ENCODE data around the gene MYBPH. TPM values are rescaled to one million over a fixed set of nuclear protein-coding genes. Genes with fewer than 3 reads are reported as not detected.

The MYBPH gene
- total and polyA plus RNA-seq, 2 experiments from 2014 or later = not detected

GRCh38 chr1:203184467-203184866 lies 8.8 kb upstream of the MYBPH start:
- H3K36me3 ChIP-seq (ENCODE audit: insufficient read depth) = no peaks in the 10 kb centered on the region
- no peak for ATAC-seq
- no peak overlapping the region for H2AFZ ChIP-seq
- DNase-seq (ENCODE audit: low spot score) = no peak
- no peaks in the 10 kb centered on the region for H3K79me2 ChIP-seq (replicated peaks; ENCODE audit: insufficient read depth)
- no peaks in the 10 kb centered on the region for H3K9me3 Mint-ChIP-seq
- no peaks in the 10 kb centered on the region for H3K36me3 Mint-ChIP-seq (ENCODE audit: low read depth)
- H3K4me1 ChIP-seq (ENCODE audit: insufficient read depth) = peaks cover 17% of the 10 kb centered on the region
- peaks cover 33% of the 10 kb centered on the region for H3K4me1 Mint-ChIP-seq
- H3K9me2 ChIP-seq (ENCODE audit: insufficient read depth) = 0 out of 2 replicates have a peak, but pooled peaks cover 5% of the 10 kb centered on the region
- H3K27me3 ChIP-seq (ENCODE audit: insufficient read depth) = no peaks in the 10 kb centered on the region
- no peaks in the 10 kb centered on the region for H4K20me1 ChIP-seq (replicated peaks; ENCODE audit: insufficient read depth)
- H3K27me3 Mint-ChIP-seq (ENCODE audit: insufficient read depth, low read depth, poor library complexity) = peaks cover 3% of the 10 kb centered on the region
- no peak for TF ChIP-seq STAT1 (IDR thresholded peaks at IDR 0.05; ENCODE audit: unreplicated experiment)
- no peak for TF ChIP-seq EZH2 (IDR thresholded peaks at IDR 0.05; ENCODE audit: low read depth, unreplicated experiment)
- TF ChIP-seq, protein P1, sequence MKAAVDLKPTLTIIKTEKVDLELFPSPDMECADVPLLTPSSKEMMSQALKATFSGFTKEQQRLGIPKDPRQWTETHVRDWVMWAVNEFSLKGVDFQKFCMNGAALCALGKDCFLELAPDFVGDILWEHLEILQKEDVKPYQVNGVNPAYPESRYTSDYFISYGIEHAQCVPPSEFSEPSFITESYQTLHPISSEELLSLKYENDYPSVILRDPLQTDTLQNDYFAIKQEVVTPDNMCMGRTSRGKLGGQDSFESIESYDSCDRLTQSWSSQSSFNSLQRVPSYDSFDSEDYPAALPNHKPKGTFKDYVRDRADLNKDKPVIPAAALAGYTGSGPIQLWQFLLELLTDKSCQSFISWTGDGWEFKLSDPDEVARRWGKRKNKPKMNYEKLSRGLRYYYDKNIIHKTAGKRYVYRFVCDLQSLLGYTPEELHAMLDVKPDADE (IDR thresholded peaks at IDR 0.05) = no peak
- TF ChIP-seq POLR2AphosphoS5 (IDR thresholded peaks at IDR 0.05; ENCODE audit: low read depth) = no peak
- no peak for TF ChIP-seq NANOG (IDR thresholded peaks at IDR 0.05; ENCODE audit: borderline replicate concordance)
- TF ChIP-seq EZH2phosphoT487 (IDR thresholded peaks at IDR 0.05; ENCODE audit: unreplicated experiment) = no peak
- TF ChIP-seq, protein P2, sequence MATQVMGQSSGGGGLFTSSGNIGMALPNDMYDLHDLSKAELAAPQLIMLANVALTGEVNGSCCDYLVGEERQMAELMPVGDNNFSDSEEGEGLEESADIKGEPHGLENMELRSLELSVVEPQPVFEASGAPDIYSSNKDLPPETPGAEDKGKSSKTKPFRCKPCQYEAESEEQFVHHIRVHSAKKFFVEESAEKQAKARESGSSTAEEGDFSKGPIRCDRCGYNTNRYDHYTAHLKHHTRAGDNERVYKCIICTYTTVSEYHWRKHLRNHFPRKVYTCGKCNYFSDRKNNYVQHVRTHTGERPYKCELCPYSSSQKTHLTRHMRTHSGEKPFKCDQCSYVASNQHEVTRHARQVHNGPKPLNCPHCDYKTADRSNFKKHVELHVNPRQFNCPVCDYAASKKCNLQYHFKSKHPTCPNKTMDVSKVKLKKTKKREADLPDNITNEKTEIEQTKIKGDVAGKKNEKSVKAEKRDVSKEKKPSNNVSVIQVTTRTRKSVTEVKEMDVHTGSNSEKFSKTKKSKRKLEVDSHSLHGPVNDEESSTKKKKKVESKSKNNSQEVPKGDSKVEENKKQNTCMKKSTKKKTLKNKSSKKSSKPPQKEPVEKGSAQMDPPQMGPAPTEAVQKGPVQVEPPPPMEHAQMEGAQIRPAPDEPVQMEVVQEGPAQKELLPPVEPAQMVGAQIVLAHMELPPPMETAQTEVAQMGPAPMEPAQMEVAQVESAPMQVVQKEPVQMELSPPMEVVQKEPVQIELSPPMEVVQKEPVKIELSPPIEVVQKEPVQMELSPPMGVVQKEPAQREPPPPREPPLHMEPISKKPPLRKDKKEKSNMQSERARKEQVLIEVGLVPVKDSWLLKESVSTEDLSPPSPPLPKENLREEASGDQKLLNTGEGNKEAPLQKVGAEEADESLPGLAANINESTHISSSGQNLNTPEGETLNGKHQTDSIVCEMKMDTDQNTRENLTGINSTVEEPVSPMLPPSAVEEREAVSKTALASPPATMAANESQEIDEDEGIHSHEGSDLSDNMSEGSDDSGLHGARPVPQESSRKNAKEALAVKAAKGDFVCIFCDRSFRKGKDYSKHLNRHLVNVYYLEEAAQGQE (IDR thresholded peaks at IDR 0.05; ENCODE audit: unreplicated experiment) = no peak
- no peak for TF ChIP-seq JUNB (IDR thresholded peaks at IDR 0.05; ENCODE audit: unreplicated experiment)
- TF ChIP-seq ZNF114 (CRISPR knock-in tag; IDR thresholded peaks at IDR 0.05) = no peak
- TF ChIP-seq, protein P3, sequence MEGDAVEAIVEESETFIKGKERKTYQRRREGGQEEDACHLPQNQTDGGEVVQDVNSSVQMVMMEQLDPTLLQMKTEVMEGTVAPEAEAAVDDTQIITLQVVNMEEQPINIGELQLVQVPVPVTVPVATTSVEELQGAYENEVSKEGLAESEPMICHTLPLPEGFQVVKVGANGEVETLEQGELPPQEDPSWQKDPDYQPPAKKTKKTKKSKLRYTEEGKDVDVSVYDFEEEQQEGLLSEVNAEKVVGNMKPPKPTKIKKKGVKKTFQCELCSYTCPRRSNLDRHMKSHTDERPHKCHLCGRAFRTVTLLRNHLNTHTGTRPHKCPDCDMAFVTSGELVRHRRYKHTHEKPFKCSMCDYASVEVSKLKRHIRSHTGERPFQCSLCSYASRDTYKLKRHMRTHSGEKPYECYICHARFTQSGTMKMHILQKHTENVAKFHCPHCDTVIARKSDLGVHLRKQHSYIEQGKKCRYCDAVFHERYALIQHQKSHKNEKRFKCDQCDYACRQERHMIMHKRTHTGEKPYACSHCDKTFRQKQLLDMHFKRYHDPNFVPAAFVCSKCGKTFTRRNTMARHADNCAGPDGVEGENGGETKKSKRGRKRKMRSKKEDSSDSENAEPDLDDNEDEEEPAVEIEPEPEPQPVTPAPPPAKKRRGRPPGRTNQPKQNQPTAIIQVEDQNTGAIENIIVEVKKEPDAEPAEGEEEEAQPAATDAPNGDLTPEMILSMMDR (conservative IDR thresholded peaks at IDR 0.05; ENCODE audit: low read depth in 2 of 2) = no peak
- TF ChIP-seq, protein P4, sequence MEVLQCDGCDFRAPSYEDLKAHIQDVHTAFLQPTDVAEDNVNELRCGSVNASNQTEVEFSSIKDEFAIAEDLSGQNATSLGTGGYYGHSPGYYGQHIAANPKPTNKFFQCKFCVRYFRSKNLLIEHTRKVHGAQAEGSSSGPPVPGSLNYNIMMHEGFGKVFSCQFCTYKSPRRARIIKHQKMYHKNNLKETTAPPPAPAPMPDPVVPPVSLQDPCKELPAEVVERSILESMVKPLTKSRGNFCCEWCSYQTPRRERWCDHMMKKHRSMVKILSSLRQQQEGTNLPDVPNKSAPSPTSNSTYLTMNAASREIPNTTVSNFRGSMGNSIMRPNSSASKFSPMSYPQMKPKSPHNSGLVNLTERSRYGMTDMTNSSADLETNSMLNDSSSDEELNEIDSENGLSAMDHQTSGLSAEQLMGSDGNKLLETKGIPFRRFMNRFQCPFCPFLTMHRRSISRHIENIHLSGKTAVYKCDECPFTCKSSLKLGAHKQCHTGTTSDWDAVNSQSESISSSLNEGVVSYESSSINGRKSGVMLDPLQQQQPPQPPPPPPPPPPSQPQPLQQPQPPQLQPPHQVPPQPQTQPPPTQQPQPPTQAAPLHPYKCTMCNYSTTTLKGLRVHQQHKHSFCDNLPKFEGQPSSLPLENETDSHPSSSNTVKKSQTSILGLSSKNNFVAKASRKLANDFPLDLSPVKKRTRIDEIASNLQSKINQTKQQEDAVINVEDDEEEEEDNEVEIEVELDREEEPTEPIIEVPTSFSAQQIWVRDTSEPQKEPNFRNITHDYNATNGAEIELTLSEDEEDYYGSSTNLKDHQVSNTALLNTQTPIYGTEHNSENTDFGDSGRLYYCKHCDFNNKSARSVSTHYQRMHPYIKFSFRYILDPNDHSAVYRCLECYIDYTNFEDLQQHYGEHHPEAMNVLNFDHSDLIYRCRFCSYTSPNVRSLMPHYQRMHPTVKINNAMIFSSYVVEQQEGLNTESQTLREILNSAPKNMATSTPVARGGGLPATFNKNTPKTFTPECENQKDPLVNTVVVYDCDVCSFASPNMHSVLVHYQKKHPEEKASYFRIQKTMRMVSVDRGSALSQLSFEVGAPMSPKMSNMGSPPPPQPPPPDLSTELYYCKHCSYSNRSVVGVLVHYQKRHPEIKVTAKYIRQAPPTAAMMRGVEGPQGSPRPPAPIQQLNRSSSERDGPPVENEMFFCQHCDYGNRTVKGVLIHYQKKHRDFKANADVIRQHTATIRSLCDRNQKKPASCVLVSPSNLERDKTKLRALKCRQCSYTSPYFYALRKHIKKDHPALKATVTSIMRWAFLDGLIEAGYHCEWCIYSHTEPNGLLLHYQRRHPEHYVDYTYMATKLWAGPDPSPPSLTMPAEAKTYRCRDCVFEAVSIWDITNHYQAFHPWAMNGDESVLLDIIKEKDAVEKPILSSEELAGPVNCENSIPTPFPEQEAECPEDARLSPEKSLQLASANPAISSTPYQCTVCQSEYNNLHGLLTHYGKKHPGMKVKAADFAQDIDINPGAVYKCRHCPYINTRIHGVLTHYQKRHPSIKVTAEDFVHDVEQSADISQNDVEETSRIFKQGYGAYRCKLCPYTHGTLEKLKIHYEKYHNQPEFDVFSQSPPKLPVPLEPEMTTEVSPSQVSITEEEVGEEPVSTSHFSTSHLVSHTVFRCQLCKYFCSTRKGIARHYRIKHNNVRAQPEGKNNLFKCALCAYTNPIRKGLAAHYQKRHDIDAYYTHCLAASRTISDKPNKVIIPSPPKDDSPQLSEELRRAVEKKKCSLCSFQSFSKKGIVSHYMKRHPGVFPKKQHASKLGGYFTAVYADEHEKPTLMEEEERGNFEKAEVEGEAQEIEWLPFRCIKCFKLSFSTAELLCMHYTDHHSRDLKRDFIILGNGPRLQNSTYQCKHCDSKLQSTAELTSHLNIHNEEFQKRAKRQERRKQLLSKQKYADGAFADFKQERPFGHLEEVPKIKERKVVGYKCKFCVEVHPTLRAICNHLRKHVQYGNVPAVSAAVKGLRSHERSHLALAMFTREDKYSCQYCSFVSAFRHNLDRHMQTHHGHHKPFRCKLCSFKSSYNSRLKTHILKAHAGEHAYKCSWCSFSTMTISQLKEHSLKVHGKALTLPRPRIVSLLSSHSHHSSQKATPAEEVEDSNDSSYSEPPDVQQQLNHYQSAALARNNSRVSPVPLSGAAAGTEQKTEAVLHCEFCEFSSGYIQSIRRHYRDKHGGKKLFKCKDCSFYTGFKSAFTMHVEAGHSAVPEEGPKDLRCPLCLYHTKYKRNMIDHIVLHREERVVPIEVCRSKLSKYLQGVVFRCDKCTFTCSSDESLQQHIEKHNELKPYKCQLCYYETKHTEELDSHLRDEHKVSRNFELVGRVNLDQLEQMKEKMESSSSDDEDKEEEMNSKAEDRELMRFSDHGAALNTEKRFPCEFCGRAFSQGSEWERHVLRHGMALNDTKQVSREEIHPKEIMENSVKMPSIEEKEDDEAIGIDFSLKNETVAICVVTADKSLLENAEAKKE (CRISPR knock-in tag; IDR thresholded peaks at IDR 0.05) = no peak
- no peak for TF ChIP-seq ZNF331 (CRISPR knock-in tag; IDR thresholded peaks at IDR 0.05; ENCODE audit: low read depth)
- TF ChIP-seq CREB1 (CRISPR knock-in tag; IDR thresholded peaks at IDR 0.05; ENCODE audit: low read depth) = no peak
- H3K27ac ChIP-seq (ENCODE audit: low read depth) = no peak overlapping the region
- no peak overlapping the region for H3K27ac Mint-ChIP-seq
- no peak overlapping the region for H3K4me2 ChIP-seq
- H3F3A ChIP-seq (replicated peaks; ENCODE audit: low read depth) = no peaks in the 10 kb centered on the region
- H3K4me3 Mint-ChIP-seq = no peak overlapping the region
- no peak overlapping the region for H3K4me3 ChIP-seq
